Activated CD8-positive, alpha-beta T cell treated with anti-CD3 and anti-CD28 coated beads for 36 hours (primary cell): ENCODE data around the gene LRP1B. TPM values are rescaled to one million over a fixed set of nuclear protein-coding genes. Genes with fewer than 3 reads are reported as not detected.
"Not testable (repeated sequence)": the region's sequence is repeated elsewhere in the genome, so short reads cannot be mapped to it uniquely, and the experiment has no call there.

Source experiments
- ATAC-seq: fragments of 200-7000 bp; cut with Tn5 transposase; one replicate; pipeline ENCODE4 v1.10.0; 2021; ENCODE audit warnings: mild to moderate bottlenecking, moderate library complexity
- CTCF ChIA-PET: fragments of 350-600 bp; sonication (Branson Sonifier 250); formaldehyde crosslinking; loops from one replicate; lab custom pipeline; 2021; ENCODE audit warnings: antibody characterized with exemption; lab: Charles Lee
- POLR2A ChIA-PET: fragments of 350-600 bp; sonication (Branson Sonifier 250); formaldehyde crosslinking; loops from one replicate; lab custom pipeline; 2021; ENCODE audit warnings: antibody characterized with exemption; lab: Charles Lee
- DNase-seq: peaks from one replicate; pipeline ENCODE4 v3.0.0-alpha.2; 2020
- H3K27ac Mint-ChIP-seq: one replicate; pipeline ENCODE4 v1.8.0; 2021; ENCODE audit warnings: mild to moderate bottlenecking, mixed read lengths
- H3K27me3 Mint-ChIP-seq: one replicate; pipeline ENCODE4 v1.8.0; 2021; ENCODE audit warnings: mixed read lengths
- H3K36me3 Mint-ChIP-seq: one replicate; pipeline ENCODE4 v1.8.0; 2021; ENCODE audit warnings: low read depth, mixed read lengths
- H3K4me1 Mint-ChIP-seq: one replicate; pipeline ENCODE4 v1.8.0; 2021; ENCODE audit warnings: low read depth, mixed read lengths
- H3K4me3 Mint-ChIP-seq: one replicate; pipeline ENCODE4 v1.8.0; 2021; ENCODE audit warnings: mild to moderate bottlenecking, moderate library complexity, mixed read lengths
- H3K9me3 Mint-ChIP-seq: one replicate; pipeline ENCODE4 v1.8.0; 2021; ENCODE audit warnings: mixed read lengths
- intact Hi-C: fragments of 100-400 bp; cut with micrococcal nuclease; formaldehyde crosslinking; loops from one replicate; pipeline ENCODE4 v1.10.0; 2022
- total RNA-seq, 2 experiments: library from RNA; stranded (reverse); gene quantifications; one replicate each; pipeline ENCODE4 v1.2.3, GENCODE V29; 2021
- TF ChIP-seq, protein P1 (sequence below): fragments of 200-600 bp; IDR thresholded peaks from one replicate; pipeline ENCODE4 v1.8.0; 2022; ENCODE audit warnings: antibody characterized with exemption, mild to moderate bottlenecking

Gene LRP1B
- total RNA-seq, 2 experiments from 2014 or later = not detected

- CTCF ChIA-PET = no interaction called here
- H3K27me3 Mint-ChIP-seq = no peaks in the 10 kb centered on the region
- TF ChIP-seq, protein P1, sequence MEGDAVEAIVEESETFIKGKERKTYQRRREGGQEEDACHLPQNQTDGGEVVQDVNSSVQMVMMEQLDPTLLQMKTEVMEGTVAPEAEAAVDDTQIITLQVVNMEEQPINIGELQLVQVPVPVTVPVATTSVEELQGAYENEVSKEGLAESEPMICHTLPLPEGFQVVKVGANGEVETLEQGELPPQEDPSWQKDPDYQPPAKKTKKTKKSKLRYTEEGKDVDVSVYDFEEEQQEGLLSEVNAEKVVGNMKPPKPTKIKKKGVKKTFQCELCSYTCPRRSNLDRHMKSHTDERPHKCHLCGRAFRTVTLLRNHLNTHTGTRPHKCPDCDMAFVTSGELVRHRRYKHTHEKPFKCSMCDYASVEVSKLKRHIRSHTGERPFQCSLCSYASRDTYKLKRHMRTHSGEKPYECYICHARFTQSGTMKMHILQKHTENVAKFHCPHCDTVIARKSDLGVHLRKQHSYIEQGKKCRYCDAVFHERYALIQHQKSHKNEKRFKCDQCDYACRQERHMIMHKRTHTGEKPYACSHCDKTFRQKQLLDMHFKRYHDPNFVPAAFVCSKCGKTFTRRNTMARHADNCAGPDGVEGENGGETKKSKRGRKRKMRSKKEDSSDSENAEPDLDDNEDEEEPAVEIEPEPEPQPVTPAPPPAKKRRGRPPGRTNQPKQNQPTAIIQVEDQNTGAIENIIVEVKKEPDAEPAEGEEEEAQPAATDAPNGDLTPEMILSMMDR = no peak
- H3K36me3 Mint-ChIP-seq = no peaks in the 10 kb centered on the region
- H3K4me1 Mint-ChIP-seq = no peaks in the 10 kb centered on the region
- DNase-seq (no peak), ATAC-seq (no peak)
- intact Hi-C loops = no loop called here
- H3K4me3 Mint-ChIP-seq = no peak overlapping the region
- no peaks in the 10 kb centered on the region for H3K9me3 Mint-ChIP-seq
- POLR2A ChIA-PET = no interaction called here
- H3K27ac Mint-ChIP-seq = no peak overlapping the region
Observed at GRCh38 chr2:140288213-140288612, 1842.6 kb downstream of the LRP1B start.

DNA sequence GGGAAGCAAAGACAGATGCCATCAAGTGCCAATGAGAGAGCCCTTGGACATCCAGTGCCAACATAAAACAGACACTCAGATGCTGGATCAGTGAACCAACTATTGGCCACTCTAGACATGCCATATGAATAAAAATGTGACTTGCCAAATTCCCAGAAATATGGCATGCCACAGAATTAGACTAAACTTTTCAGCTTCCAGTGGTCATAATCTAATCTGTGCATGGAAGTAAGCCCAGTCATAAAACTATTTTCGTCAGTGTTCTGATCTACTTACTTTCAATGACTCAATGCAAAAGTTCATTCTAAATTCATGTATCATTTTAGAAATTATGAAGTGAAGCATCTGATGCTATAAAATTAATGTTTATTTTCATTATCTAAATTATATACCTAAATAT is 1844.4 kb downstream of the LRP1B start:
- no peaks in the 10 kb centered on the region for H3K27me3 Mint-ChIP-seq
- intact Hi-C loops = no loop called here
- no peak for DNase-seq
- no peaks in the 10 kb centered on the region for H3K4me1 Mint-ChIP-seq
- no peaks in the 10 kb centered on the region for H3K9me3 Mint-ChIP-seq
- no peaks in the 10 kb centered on the region for H3K36me3 Mint-ChIP-seq
- no peak for ATAC-seq
- POLR2A ChIA-PET = no interaction called here
- no peak overlapping the region for H3K4me3 Mint-ChIP-seq
- no peak overlapping the region for H3K27ac Mint-ChIP-seq
- TF ChIP-seq, protein P1 = no peak
- CTCF ChIA-PET = no interaction called here

- intact Hi-C loops, POLR2A ChIA-PET, CTCF ChIA-PET, DNase-seq, H3K27ac Mint-ChIP-seq, H3K4me3 Mint-ChIP-seq, ATAC-seq, H3K36me3 Mint-ChIP-seq, H3K4me1 Mint-ChIP-seq, H3K27me3 Mint-ChIP-seq: not testable (repeated sequence)
- H3K9me3 Mint-ChIP-seq = peaks cover 17% of the 10 kb centered on the region
Observed at GRCh38 chr2:140277344-140277743, 1853.5 kb downstream of the LRP1B start.

DNA sequence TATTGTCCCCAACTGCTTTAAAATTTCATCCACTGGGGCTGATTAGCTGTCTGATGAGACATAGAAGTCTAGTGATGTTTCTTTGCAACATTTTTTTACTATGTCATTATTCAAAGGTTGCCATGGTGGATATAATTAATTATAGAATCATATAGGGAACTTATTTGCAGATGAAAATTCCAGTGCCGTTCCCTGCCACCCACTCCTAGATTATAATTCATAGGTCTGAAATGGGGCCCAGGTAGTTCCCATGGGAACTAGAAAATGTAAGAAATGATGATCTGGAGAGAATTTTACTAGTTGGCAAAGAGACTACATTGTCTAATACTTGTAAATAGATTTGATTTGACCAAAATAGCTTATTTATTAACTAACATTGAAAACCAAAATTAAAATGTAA is 1854.2 kb downstream of the LRP1B start:
- Mint-ChIP-seq H3K27ac (no peak overlapping the region), H3K27me3 (no peaks in the 10 kb centered on the region), H3K4me3 (no peak overlapping the region), H3K4me1 (no peaks in the 10 kb centered on the region), H3K36me3 (no peaks in the 10 kb centered on the region), H3K9me3 (peaks cover 17% of the 10 kb centered on the region)
- ChIA-PET CTCF (no interaction called here), POLR2A (no interaction called here)
- DNase-seq (no peak), ATAC-seq (no peak)
- TF ChIP-seq, protein P1 = no peak
- intact Hi-C loops = no loop called here

DNA sequence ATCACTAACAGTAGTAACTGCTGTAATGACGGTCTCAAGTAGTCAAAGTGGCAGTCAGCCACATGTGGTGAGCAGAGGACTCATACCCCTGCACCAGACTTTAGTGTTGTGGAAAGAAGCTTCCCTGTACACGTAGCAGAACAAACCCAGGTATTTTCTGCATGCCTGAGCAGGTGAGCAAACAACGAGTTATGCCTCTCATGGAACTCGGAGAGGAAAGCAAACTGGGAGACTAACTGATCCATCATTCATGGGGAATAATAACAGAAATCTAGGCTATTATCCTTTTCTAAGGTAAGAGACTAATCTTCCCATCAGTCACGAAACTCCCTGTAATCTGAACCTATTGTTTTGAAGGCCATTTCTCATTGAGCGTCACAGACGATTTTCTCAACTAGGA is 1855.4 kb downstream of the LRP1B start:
- H3K4me3 Mint-ChIP-seq = no peak overlapping the region
- no peaks in the 10 kb centered on the region for H3K4me1 Mint-ChIP-seq
- intact Hi-C loops = no loop called here
- no peaks in the 10 kb centered on the region for H3K27me3 Mint-ChIP-seq
- no peak for ATAC-seq
- H3K27ac Mint-ChIP-seq = no peak overlapping the region
- H3K36me3 Mint-ChIP-seq = no peaks in the 10 kb centered on the region
- DNase-seq = no peak
- H3K9me3 Mint-ChIP-seq = peaks cover 20% of the 10 kb centered on the region
- CTCF ChIA-PET = no interaction called here
- POLR2A ChIA-PET = no interaction called here
- TF ChIP-seq, protein P1 = no peak

DNA sequence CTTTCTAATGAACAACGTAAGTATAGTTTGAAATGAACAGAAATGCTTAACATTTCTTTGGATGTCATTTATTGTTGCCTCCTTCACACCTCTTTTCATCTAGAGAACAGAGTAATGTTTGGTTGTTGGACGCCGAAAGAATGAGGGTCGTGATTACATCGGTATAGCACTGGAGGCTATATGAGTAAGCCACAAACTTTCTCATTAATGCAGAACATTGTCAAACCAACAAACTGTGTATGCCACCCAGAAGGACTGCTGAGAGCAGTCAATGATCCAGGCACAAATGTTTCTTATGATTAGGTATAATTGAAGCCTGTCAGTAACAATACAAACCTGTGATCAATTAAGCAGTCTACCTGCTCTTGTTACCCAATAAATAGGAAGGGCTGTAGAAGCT is 1855.9 kb downstream of the LRP1B start:
- H3K9me3 Mint-ChIP-seq = peaks cover 17% of the 10 kb centered on the region
- no peaks in the 10 kb centered on the region for H3K4me1 Mint-ChIP-seq
- intact Hi-C loops = no loop called here
- DNase-seq = no peak
- no peaks in the 10 kb centered on the region for H3K36me3 Mint-ChIP-seq
- no peak overlapping the region for H3K27ac Mint-ChIP-seq
- ChIA-PET POLR2A (no interaction called here), CTCF (no interaction called here)
- TF ChIP-seq, protein P1 = no peak
- ATAC-seq = no peak
- H3K4me3 Mint-ChIP-seq = no peak overlapping the region
- no peaks in the 10 kb centered on the region for H3K27me3 Mint-ChIP-seq
